ENCODE results near the gene NAA16. TPM values are rescaled to one million over a fixed set of nuclear protein-coding genes. Genes with fewer than 3 reads are reported as not detected.

NAA16 gene
- total RNA-seq, 4 donors from 2014 or later = 25.4 to 62.2 (median 46.5) TPM

- intact Hi-C loops (cut with DNase I; ENCODE audit: low total_unique reads) = no loop called here
- Histone ChIP-seq H3K27me3 (no peaks in the 10 kb centered on the region), H3K4me3 (no peak overlapping the region), H3K36me3 (no peaks in the 10 kb centered on the region), H3K4me1 (no peaks in the 10 kb centered on the region), H3K9me3 (no peaks in the 10 kb centered on the region), H3K27ac (no peak overlapping the region)
- DNase-seq = no peak
- TF ChIP-seq POLR2A (IDR thresholded peaks at IDR 0.05) = no peak
- no peak for TF ChIP-seq CTCF (IDR thresholded peaks at IDR 0.05)
These were observed 87.6 kb downstream of the NAA16 start for GRCh38 chr13:41398494-41399170.

DNA sequence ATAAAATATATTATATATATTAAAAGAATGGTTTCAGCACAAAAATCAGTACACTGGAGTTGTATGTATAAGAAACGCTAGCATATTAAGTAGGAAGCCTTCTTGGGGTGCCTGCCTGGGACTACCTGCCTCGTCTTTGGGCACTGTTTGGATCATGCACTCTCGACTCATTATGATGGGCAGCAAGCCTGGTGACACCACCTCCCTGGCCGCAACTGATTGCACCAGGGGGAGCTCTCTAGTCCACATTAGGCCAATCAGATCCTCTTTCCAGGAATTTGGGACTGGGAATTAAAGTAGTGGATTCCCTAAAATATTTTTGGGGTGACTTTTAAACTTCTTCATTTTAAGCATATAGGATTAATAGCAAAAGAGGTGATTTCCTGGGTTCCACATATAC lies 90.3 kb downstream of the NAA16 start:
- intact Hi-C loops (cut with DNase I; ENCODE audit: low total_unique reads) = no loop called here
- no peaks in the 10 kb centered on the region for H3K9me3 ChIP-seq
- no peak for TF ChIP-seq POLR2A (IDR thresholded peaks at IDR 0.05)
- TF ChIP-seq CTCF (IDR thresholded peaks at IDR 0.05) = no peak
- H3K36me3 ChIP-seq = no peaks in the 10 kb centered on the region
- no peak for DNase-seq
- no peaks in the 10 kb centered on the region for H3K27me3 ChIP-seq
- H3K4me3 ChIP-seq = no peak overlapping the region
- no peak overlapping the region for H3K27ac ChIP-seq
- no peaks in the 10 kb centered on the region for H3K4me1 ChIP-seq

- Histone ChIP-seq H3K4me3 (no peak overlapping the region), H3K27me3 (no peaks in the 10 kb centered on the region), H3K36me3 (no peaks in the 10 kb centered on the region), H3K4me1 (no peaks in the 10 kb centered on the region), H3K9me3 (no peaks in the 10 kb centered on the region), H3K27ac (no peak overlapping the region)
- intact Hi-C loops (cut with DNase I; ENCODE audit: low total_unique reads) = no loop called here
- TF ChIP-seq CTCF (IDR thresholded peaks at IDR 0.05) = no peak
- no peak for DNase-seq
These were observed 91.8 kb downstream of the NAA16 start for GRCh38 chr13:41402691-41403511.

GRCh38 chr13:41403983-41404382 lies 92.9 kb downstream of the NAA16 start:
- no peaks in the 10 kb centered on the region for H3K27me3 ChIP-seq
- H3K4me1 ChIP-seq = no peaks in the 10 kb centered on the region
- intact Hi-C loops (cut with DNase I; ENCODE audit: low total_unique reads) = no loop called here
- no peak overlapping the region for H3K27ac ChIP-seq
- H3K9me3 ChIP-seq = no peaks in the 10 kb centered on the region
- no peak for TF ChIP-seq CTCF (IDR thresholded peaks at IDR 0.05)
- TF ChIP-seq POLR2A (IDR thresholded peaks at IDR 0.05) = no peak
- DNase-seq = no peak
- H3K4me3 ChIP-seq = no peak overlapping the region
- no peaks in the 10 kb centered on the region for H3K36me3 ChIP-seq

GRCh38 chr13:41405367-41405766 lies 94.3 kb downstream of the NAA16 start:
- intact Hi-C loops (cut with DNase I; ENCODE audit: low total_unique reads) = no loop called here
- Histone ChIP-seq H3K27ac (no peak overlapping the region), H3K36me3 (no peaks in the 10 kb centered on the region), H3K4me3 (no peak overlapping the region), H3K4me1 (no peaks in the 10 kb centered on the region), H3K27me3 (no peaks in the 10 kb centered on the region), H3K9me3 (no peaks in the 10 kb centered on the region)
- DNase-seq = no peak
- TF ChIP-seq POLR2A (IDR thresholded peaks at IDR 0.05) (no peak), CTCF (IDR thresholded peaks at IDR 0.05) (no peak)

Data from uterus (tissue), 4 donors.